Daoy (cell line): ENCODE measurements around the gene JARID2. TPM values are rescaled to one million over a fixed set of nuclear protein-coding genes. Genes with fewer than 3 reads are reported as not detected.

ENCODE experiments used
- DNase-seq: peaks from one replicate; pipeline ENCODE4 v3.0.0-alpha.2; 2015; ENCODE audit warnings: low read depth
- total RNA-seq: library from RNA; depleted of rRNA; stranded (reverse); fragments of >200 nt; shearing (Covaris generic); gene quantifications from 2 replicates; pipeline ENCODE4 v1.2.3, GENCODE V29; 2014

Gene JARID2
- total RNA-seq, 1 experiment from 2014 or later = 11.3 TPM

- no peak for DNase-seq
These were observed 217.1 kb downstream of the JARID2 start for GRCh38 chr6:15462717-15463525.

- peak; percentile 44 for DNase-seq
These were observed 218.4 kb downstream of the JARID2 start for GRCh38 chr6:15464211-15464725.

- no peak for DNase-seq
These were observed 219.3 kb downstream of the JARID2 start for GRCh38 chr6:15465212-15465611.

DNA sequence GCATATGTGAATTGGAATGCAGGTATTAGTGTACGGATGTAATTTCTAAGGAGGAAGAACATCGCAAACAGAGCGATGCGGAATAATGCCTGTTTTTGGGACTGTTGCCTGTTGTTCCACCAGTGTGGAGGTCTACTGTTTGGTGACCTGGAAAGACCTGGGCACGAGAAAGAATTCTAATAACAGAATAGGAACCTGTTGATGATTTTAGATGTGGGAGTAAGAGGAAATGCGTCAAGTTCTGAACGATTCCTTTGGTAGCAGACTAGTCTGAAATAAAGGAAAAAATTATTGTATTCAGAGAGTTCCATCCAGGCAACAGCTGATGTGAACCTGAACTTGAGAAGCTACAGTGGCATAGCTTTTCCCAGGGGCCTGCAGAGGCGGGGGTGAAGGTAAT is 224.9 kb downstream of the JARID2 start:
- DNase-seq = no peak

- no peak for DNase-seq
These were observed 226.8 kb downstream of the JARID2 start for GRCh38 chr6:15472621-15473020.

DNA sequence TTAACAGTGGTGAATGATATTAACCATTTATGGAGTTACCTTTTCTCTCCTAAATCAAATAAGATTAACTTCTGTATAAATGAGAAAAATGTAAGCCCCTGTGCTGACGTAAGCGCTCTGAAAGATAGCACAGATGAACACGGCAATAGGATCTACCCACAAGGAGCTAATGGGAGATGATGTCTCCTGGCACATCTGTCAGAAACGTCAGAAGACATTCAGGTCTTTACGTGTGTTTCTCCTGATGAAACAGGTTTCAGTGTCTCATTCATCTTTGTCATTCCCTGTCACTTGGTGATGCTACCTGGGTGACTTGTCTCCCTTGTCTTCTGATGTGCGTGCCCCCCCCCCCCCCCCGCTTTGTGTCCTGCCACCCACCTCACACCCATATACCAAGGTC is 227.3 kb downstream of the JARID2 start:
- DNase-seq = no peak

- peak; percentile 79 for DNase-seq
These were observed 227.9 kb downstream of the JARID2 start for GRCh38 chr6:15473741-15474161.

GRCh38 chr6:15474196-15474595 is 228.3 kb downstream of the JARID2 start:
- DNase-seq = no peak

DNA sequence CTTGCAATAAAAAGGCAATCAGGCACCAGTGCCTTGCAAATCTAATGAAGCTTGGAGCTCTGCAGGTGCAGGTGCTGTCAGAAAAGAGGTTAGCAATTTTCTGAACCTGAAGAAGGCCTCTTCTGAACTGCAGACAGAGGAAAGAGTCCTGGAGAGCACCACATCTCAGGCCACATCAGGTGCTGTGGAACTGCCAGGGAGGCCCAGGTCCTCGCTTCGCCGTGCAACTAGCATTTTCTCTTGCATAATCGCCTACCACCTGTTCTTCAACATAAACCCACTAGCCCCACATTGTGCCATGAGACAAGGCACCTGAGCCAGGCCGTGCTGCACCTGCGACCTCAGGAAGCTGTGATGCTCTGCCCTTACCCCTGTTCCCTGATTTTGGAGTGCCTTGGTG is 229.4 kb downstream of the JARID2 start:
- DNase-seq = no peak

DNA sequence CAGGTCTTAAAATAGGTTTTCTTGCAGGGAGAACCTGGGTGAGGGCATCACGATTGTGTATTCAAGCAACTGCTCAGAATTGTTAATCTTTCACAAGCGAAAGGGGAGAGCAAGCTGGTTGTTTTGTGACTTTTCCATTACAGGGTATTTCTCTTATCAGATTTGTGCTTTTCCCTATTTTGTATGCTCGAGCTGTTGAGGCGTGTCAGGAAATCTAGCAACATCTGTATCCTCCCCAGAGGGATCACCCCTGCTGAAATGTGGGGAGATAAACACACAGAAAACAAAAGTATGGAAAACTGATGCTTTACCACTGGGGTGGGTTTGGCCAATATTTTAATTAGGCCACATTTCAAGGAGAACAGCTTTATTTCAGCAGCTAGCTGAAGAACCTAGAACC is 230.0 kb downstream of the JARID2 start:
- DNase-seq = no peak

DNA sequence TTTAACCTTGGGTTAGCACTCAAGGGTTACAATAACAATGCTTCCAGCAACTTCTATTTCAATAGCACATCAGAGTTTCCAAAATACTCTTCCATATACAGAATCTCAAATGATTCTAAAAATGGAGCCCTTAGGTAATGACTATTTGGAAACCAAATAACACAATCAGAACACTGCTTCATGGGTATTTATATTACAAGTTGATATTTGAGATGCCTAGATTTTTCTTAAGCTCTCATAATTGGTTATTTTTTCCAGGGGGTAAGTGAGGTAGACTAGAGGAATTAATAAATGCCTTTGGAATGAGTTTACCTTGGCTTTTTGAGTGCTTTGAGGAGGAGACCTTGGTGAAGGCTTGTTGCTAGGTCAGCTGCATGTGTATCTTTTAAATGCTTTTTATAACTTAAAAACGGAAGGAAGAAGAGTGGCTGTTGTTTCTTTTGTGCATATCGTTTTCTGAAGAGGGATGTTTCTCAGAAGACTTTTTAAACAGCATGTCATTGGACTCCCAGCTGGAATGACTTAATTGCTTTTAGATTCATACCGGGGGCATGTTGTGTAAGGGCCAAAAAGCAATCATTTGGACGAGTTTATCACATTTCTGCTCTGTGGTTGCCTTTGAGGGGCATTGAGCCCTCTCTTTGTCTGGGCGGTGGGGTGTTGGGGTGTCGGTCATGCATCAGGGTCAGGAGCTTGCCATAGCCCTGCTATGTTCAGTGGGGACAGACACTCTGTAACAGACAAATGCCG is 230.9 kb downstream of the JARID2 start:
- no peak for DNase-seq

DNA sequence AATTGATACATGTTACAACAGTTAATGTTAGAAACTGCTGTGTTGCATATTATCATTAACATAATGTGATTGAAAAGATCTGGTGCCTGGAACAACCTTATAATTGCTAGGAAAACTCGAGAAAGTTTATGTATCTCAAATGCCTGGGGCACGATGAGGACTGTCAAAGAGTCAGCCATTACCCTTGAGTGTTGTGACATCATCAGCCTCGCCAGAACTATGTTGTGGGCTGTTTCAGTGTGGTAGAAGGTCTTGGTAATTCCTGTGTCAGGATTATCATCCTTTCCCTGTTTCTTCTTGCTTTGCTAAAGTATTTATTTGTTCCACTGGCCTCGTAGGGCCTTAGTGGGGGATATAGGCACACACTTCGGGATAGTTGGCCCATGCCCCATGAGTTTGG is 231.9 kb downstream of the JARID2 start:
- DNase-seq = no peak

DNA sequence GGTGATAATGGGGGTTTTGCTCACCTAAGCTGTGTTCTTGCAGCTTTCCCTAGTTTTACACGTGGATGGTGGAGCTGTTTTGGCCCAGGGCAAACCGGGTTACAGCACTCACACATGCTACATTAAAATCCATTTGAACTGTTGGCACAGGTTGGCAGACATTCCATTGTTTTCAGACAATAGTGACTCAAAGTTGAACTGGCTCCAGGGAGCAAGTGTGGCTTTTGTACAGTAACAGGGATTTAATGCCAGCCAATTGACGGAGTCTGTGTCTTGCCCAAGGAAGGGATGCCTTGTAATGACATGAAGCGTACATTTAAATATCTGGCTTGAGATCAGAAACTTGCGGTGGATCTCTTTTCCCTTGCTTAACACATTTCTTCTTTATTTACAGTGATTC is 233.9 kb downstream of the JARID2 start:
- peak; percentile 75 for DNase-seq

GRCh38 chr6:15480525-15480924 is 234.7 kb downstream of the JARID2 start:
- no peak for DNase-seq

GRCh38 chr6:15481390-15482291 is 235.8 kb downstream of the JARID2 start:
- no peak for DNase-seq

GRCh38 chr6:15483060-15483459 is 237.2 kb downstream of the JARID2 start:
- peak; percentile 25 for DNase-seq

GRCh38 chr6:15484140-15484539 is 238.3 kb downstream of the JARID2 start:
- no peak for DNase-seq

DNA sequence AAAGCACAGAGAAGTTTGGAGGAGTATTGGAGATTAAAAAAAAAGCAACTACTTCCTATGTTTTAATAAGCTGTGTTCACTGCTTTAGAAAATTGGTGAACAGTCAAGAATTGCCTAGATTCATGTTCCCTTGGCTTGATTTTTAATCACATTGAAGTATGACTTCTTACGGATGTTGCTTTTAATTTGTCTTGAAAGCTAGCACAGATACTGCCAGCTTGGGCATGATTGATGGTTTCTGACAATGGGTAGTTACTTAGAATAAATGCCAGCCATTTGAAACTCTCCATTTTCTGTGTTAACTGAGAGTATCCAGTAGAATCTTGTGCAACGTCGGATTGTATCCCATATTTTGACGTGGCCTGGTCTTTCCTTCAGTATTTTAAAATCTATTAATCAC is 239.0 kb downstream of the JARID2 start:
- no peak for DNase-seq

GRCh38 chr6:15485936-15486335 is 240.1 kb downstream of the JARID2 start:
- no peak for DNase-seq

DNA sequence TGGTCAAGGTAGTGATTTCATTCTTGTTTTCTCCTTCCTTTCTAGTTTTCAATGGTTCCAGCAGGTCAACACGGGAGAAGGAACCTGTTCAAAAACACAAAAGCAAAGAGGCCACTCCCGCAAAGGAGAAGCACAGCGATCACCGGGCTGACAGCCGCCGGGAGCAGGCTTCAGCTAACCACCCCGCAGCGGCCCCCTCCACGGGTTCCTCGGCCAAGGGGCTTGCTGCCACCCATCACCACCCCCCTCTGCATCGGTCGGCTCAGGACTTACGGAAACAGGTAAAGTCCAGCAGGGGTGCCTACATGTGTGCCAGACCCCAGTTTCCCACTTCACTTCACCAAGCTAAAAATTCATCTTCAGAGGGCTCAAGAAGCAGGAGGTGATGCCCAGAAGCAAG is 241.4 kb downstream of the JARID2 start:
- no peak for DNase-seq

- DNase-seq = no peak
These were observed 243.5 kb downstream of the JARID2 start for GRCh38 chr6:15489261-15489962.
